SK-N-SH (cell line): Measurements from ENCODE around the gene HECTD4. TPM values are rescaled to one million over a fixed set of nuclear protein-coding genes. Genes with fewer than 3 reads are reported as not detected.

Experiments
- CTCF ChIA-PET: fragments of 300-600, 350-600 bp; formaldehyde crosslinking; extraction: SDS; loops from one replicate; lab custom pipeline; 2021; lab: Yijun Ruan, JAX
- POLR2A ChIA-PET: fragments of 350-600 bp; sonication (Branson Sonifier 250); formaldehyde crosslinking; extraction: SDS; loops from one replicate; lab custom pipeline; 2020; ENCODE audit warnings: antibody characterized with exemption, inconsistent platforms; lab: Yijun Ruan, JAX
- DNase-seq: peaks from one replicate; pipeline ENCODE4 v3.0.0; 2012
- H2AFZ ChIP-seq: fragments of 200-600 bp; sonication (generic); 2 replicates; pipeline ENCODE4 v1.8.1; 2016; ENCODE audit warnings: antibody characterized with exemption, mild to moderate bottlenecking, low read depth
- H3F3A ChIP-seq: fragments of 200-600 bp; sonication (generic); replicated peaks from 2 replicates; pipeline ENCODE3; 2016; ENCODE audit warnings: antibody characterized with exemption, mild to moderate bottlenecking; ENCODE audit not compliant: insufficient read depth
- H3K27ac ChIP-seq, 2 experiments: fragments of 200-500 bp in 1 of 2; fragments of 200-600 bp in 1 of 2; sonication (Bioruptor generic) in 1 of 2; sonication (generic), shearing (Covaris generic) in 1 of 2; 2 replicates each; pipeline versions ENCODE4 v1.5.1 to v1.6.1; 2014 to 2016; ENCODE audit warnings: low read depth in 2 of 2, inconsistent platforms in 1 of 2, low read length in 1 of 2, mild to moderate bottlenecking in 1 of 2, mixed read lengths in 1 of 2
- H3K27me3 ChIP-seq: fragments of 200-600 bp; sonication (generic), shearing (Covaris generic); 2 replicates; pipeline ENCODE4 v1.6.1; 2016; ENCODE audit warnings: mixed run types; ENCODE audit not compliant: insufficient read depth
- H3K36me3 ChIP-seq, 2 experiments: fragments of 200-500 bp in 1 of 2; fragments of 200-600 bp in 1 of 2; sonication (Bioruptor generic) in 1 of 2; sonication (generic) in 1 of 2; replicated peaks in 1 of 2; 2 replicates each; pipeline versions ENCODE3 to v1.5.1; 2014 to 2016; ENCODE audit warnings: low read length in 1 of 2, mild to moderate bottlenecking in 1 of 2; ENCODE audit not compliant: insufficient read depth in 2 of 2, control insufficient read depth in 1 of 2
- H3K4me1 ChIP-seq, 2 experiments: fragments of 200-500 bp in 1 of 2; fragments of 200-600 bp in 1 of 2; sonication (Bioruptor generic) in 1 of 2; sonication (generic), shearing (Covaris generic) in 1 of 2; 2 replicates each; pipeline versions ENCODE4 v1.5.1 to v1.6.1; 2014 to 2016; ENCODE audit warnings: low read depth in 1 of 2, low read length in 1 of 2, mixed run types in 1 of 2; ENCODE audit not compliant: insufficient read depth in 2 of 2, control insufficient read depth in 1 of 2
- H3K4me2 ChIP-seq: fragments of 200-600 bp; sonication (generic), shearing (Covaris generic); 2 replicates; pipeline ENCODE4 v1.6.1; 2017; ENCODE audit warnings: mixed run types
- H3K4me3 ChIP-seq, 2 experiments: fragments of 200-500 bp in 1 of 2; fragments of 200-600 bp in 1 of 2; sonication (Bioruptor generic) in 1 of 2; sonication (generic), shearing (Covaris generic) in 1 of 2; 2 replicates each; pipeline versions ENCODE4 v1.5.1 to v1.8.1; 2014 to 2016; ENCODE audit warnings: low read depth in 2 of 2, inconsistent platforms in 1 of 2, low read length in 1 of 2, mild to moderate bottlenecking in 1 of 2, mixed read lengths in 1 of 2, moderate library complexity in 1 of 2
- H3K79me2 ChIP-seq: fragments of 200-600 bp; sonication (generic); 2 replicates; pipeline ENCODE4 v1.8.1; 2017; ENCODE audit warnings: mild to moderate bottlenecking; ENCODE audit not compliant: insufficient read depth
- H3K9ac ChIP-seq: fragments of 200-600 bp; sonication (generic); 2 replicates; pipeline ENCODE4 v1.6.1; 2017; ENCODE audit warnings: mixed run types
- H3K9me2 ChIP-seq: fragments of 200-600 bp; sonication (generic); 2 replicates; pipeline ENCODE4 v1.6.1; 2017; ENCODE audit warnings: mixed run types
- H3K9me3 ChIP-seq: fragments of 200-600 bp; sonication (generic); 2 replicates; pipeline ENCODE4 v1.6.1; 2017; ENCODE audit warnings: mixed run types, mild to moderate bottlenecking, moderate library complexity
- H4K20me1 ChIP-seq: fragments of 200-600 bp; sonication (generic); 2 replicates; pipeline ENCODE4 v1.6.1; 2017; ENCODE audit warnings: mild to moderate bottlenecking, mixed run types; ENCODE audit not compliant: insufficient read depth
- CHD2 ChIP-seq: fragments of 150-350 bp; IDR thresholded peaks from 2 replicates; pipeline ENCODE4 v1.6.1; 2018; ENCODE audit warnings: low read length; ENCODE audit not compliant: partially characterized antibody
- CTCF ChIP-seq: fragments of 200-600 bp; sonication (generic); IDR thresholded peaks from 2 replicates; pipeline ENCODE4 v1.6.1; 2017; ENCODE audit warnings: antibody characterized with exemption, mild to moderate bottlenecking, moderate library complexity
- ELF1 ChIP-seq: IDR thresholded peaks from 2 replicates; pipeline ENCODE4 v1.4.0; 2012
- EP300 ChIP-seq, 2 experiments: IDR thresholded peaks; 2 replicates each; pipeline versions ENCODE4 v1.4.0 to v1.6.1; 2012; ENCODE audit warnings: borderline replicate concordance in 1 of 2, low read depth in 1 of 2, low read length in 1 of 2
- FOXJ3 ChIP-seq: sonication (generic); formaldehyde crosslinking; IDR thresholded peaks from 2 replicates; pipeline ENCODE4 v1.5.1; 2020; ENCODE audit warnings: mild to moderate bottlenecking, missing genetic modification reagents
- FOXM1 ChIP-seq: IDR thresholded peaks from 2 replicates; pipeline ENCODE4 v1.4.0; 2012; ENCODE audit warnings: low read depth, mild to moderate bottlenecking
- GATA2 ChIP-seq: sonication (generic); formaldehyde crosslinking; IDR thresholded peaks from 2 replicates; pipeline ENCODE4 v1.5.0; 2020; ENCODE audit warnings: mild to moderate bottlenecking, missing genetic modification reagents
- IRF3 ChIP-seq: fragments of 150-350 bp; IDR thresholded peaks from 2 replicates; pipeline ENCODE4 v1.6.1; 2016; ENCODE audit warnings: mild to moderate bottlenecking, low read depth, low read length
- JUND ChIP-seq: IDR thresholded peaks from 2 replicates; pipeline ENCODE4 v1.4.0; 2012
- MEF2A ChIP-seq: IDR thresholded peaks from 2 replicates; pipeline ENCODE4 v1.4.0; 2012; ENCODE audit warnings: low read depth, borderline replicate concordance
- RAD21 ChIP-seq: IDR thresholded peaks from 2 replicates; pipeline ENCODE4 v1.6.1; 2012; ENCODE audit warnings: mild to moderate bottlenecking, low read length
- RCOR1 ChIP-seq: fragments of 150-350 bp; IDR thresholded peaks from 2 replicates; pipeline ENCODE4 v1.6.1; 2017; ENCODE audit warnings: antibody characterized with exemption, low read length
- REST ChIP-seq: IDR thresholded peaks from 2 replicates; pipeline ENCODE4 v1.6.1; 2012; ENCODE audit warnings: mild to moderate bottlenecking, low read depth, low read length, moderate library complexity
- SIN3A ChIP-seq: IDR thresholded peaks from 2 replicates; pipeline ENCODE4 v1.6.1; 2012; ENCODE audit warnings: low read depth, mild to moderate bottlenecking, low read length, moderate library complexity, borderline replicate concordance
- TAF1 ChIP-seq: IDR thresholded peaks from 2 replicates; pipeline ENCODE4 v1.6.1; 2012; ENCODE audit warnings: low read depth, mild to moderate bottlenecking, low read length, moderate library complexity, borderline replicate concordance
- TEAD4 ChIP-seq: IDR thresholded peaks from 2 replicates; pipeline ENCODE4 v1.4.0; 2012; ENCODE audit warnings: mild to moderate bottlenecking, borderline replicate concordance; ENCODE audit not compliant: insufficient read depth
- polyA plus RNA-seq, 3 experiments: library from polyadenylated mRNA; depleted of rRNA; stranded (reverse); fragments of >200 nt; gene quantifications; 2 replicates each; pipeline ENCODE4 v1.2.3, GENCODE V29; 2012
- TF ChIP-seq, protein P1 (sequence below): fragments of 150-350 bp; IDR thresholded peaks from 2 replicates; pipeline ENCODE4 v1.6.1; 2017; ENCODE audit warnings: antibody characterized with exemption, low read length, low read depth, borderline replicate concordance

HECTD4 gene
- polyA plus RNA-seq, 1 of the 3 experiments (the other 2 are of a cell fraction), result 14.6 TPM

DNA sequence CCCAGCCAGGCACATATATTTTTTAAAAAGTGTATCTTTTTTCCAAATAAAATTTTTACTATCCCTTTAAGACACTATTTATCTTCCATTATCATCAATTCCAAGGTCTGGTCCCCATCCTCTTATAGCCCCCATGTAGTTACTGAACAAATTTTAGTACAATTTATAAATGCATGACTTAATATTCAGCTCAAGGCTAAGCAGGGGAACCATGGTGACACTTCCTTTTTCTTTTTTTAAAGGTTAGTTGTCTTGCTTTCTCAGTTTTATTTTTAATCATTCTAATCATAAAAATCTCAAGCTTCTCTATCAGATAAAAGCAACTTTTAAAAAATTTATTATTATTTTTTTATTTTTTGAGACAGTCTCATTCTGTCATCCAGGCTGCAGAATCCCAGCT is 164.6 kb downstream of the HECTD4 start:
- Histone ChIP-seq H3K9me3 (no peaks in the 10 kb centered on the region), H3K4me1 (no peaks in the 10 kb centered on the region; a peak in 1 of 4 replicates), H3K9ac (no peak overlapping the region), H2AFZ (no peak overlapping the region), H3K4me3 (no peak overlapping the region), H4K20me1 (no peaks in the 10 kb centered on the region), H3K79me2 (no peaks in the 10 kb centered on the region), H3F3A (no peaks in the 10 kb centered on the region), H3K27ac (no peak overlapping the region), H3K9me2 (no peaks in the 10 kb centered on the region), H3K4me2 (no peak overlapping the region), H3K27me3 (no peaks in the 10 kb centered on the region), H3K36me3 (peaks cover 21% of the 10 kb centered on the region in 2 experiments)
- POLR2A ChIA-PET, result no interaction called here
- CTCF ChIA-PET, result interaction anchor here (1.8 kb wide), 1 partner anchor 20 kb away, joined by 5 read pairs; no protein-coding TSS in a partner anchor
- no peak for TF ChIP-seq EP300 (IDR thresholded peaks at IDR 0.05; ENCODE audit: borderline replicate concordance in 1 of 2, low read depth in 1 of 2, low read length in 1 of 2)
- no peak for TF ChIP-seq CHD2
- no peak for TF ChIP-seq TEAD4
- TF ChIP-seq TAF1, result no peak
- no peak for TF ChIP-seq RAD21
- no peak for TF ChIP-seq FOXJ3 (CRISPR knock-in tag)
- no peak for TF ChIP-seq REST
- no peak for TF ChIP-seq CTCF
- no peak for TF ChIP-seq IRF3
- TF ChIP-seq, protein P1, sequence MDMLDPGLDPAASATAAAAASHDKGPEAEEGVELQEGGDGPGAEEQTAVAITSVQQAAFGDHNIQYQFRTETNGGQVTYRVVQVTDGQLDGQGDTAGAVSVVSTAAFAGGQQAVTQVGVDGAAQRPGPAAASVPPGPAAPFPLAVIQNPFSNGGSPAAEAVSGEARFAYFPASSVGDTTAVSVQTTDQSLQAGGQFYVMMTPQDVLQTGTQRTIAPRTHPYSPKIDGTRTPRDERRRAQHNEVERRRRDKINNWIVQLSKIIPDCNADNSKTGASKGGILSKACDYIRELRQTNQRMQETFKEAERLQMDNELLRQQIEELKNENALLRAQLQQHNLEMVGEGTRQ, result no peak
- no peak for TF ChIP-seq MEF2A
- no peak for TF ChIP-seq JUND
- no peak for TF ChIP-seq GATA2
- no peak for TF ChIP-seq FOXM1
- no peak for TF ChIP-seq SIN3A
- no peak for TF ChIP-seq RCOR1
- TF ChIP-seq ELF1, result no peak
- no peak for DNase-seq
